GM23338 (cell line): ENCODE results near the gene KRT15. TPM values are rescaled to one million over a fixed set of nuclear protein-coding genes. Genes with fewer than 3 reads are reported as not detected.

Experiments
- ATAC-seq: fragments of 200-7000 bp; cut with Tn5 transposase; 3 replicates; pipeline ENCODE4 v1.9.1; 2020
- DNase-seq: peaks from one replicate; pipeline ENCODE4 v3.0.0-alpha.2; 2015; ENCODE audit warnings: low spot score
- H2AFZ ChIP-seq: fragments of 200-600 bp; sonication (generic); 2 replicates; pipeline ENCODE4 v1.8.0; 2016; ENCODE audit warnings: antibody characterized with exemption, mild to moderate bottlenecking, moderate library complexity
- H3F3A ChIP-seq: fragments of 200-600 bp; sonication (generic); replicated peaks from 2 replicates; pipeline ENCODE4 v1.8.0; 2017; ENCODE audit warnings: antibody characterized with exemption, mixed run types, low read depth
- H3K27ac ChIP-seq: fragments of 200-600 bp; sonication (generic); 2 replicates; pipeline ENCODE4 v1.6.1; 2016; ENCODE audit warnings: low read depth
- H3K27me3 ChIP-seq: fragments of 200-600 bp; sonication (generic); 2 replicates; pipeline ENCODE4 v1.8.0; 2016; ENCODE audit warnings: mild to moderate bottlenecking, mixed run types, moderate library complexity; ENCODE audit not compliant: insufficient read depth
- H3K36me3 ChIP-seq: fragments of 200-600 bp; sonication (generic); 2 replicates; pipeline ENCODE4 v1.8.0; 2016; ENCODE audit warnings: mild to moderate bottlenecking; ENCODE audit not compliant: insufficient read depth
- H3K4me1 ChIP-seq: fragments of 200-600 bp; sonication (generic); 2 replicates; pipeline ENCODE4 v1.8.0; 2016; ENCODE audit warnings: mild to moderate bottlenecking, moderate library complexity; ENCODE audit not compliant: insufficient read depth
- H3K4me2 ChIP-seq: fragments of 200-600 bp; sonication (generic); 2 replicates; pipeline ENCODE4 v1.7.1; 2017; ENCODE audit warnings: mixed run types
- H3K4me3 ChIP-seq: fragments of 200-600 bp; sonication (generic); 2 replicates; pipeline ENCODE4 v1.6.1; 2016; ENCODE audit warnings: mixed run types
- H3K79me2 ChIP-seq: fragments of 200-600 bp; sonication (generic); replicated peaks from 2 replicates; pipeline ENCODE4 v1.8.0; 2017; ENCODE audit warnings: mild to moderate bottlenecking; ENCODE audit not compliant: insufficient read depth
- H3K9me2 ChIP-seq: fragments of 200-600 bp; sonication (generic); 2 replicates; pipeline ENCODE4 v1.8.0; 2017; ENCODE audit not compliant: insufficient read depth
- H4K20me1 ChIP-seq: fragments of 200-600 bp; sonication (generic); replicated peaks from 2 replicates; pipeline ENCODE4 v1.8.0; 2017; ENCODE audit warnings: mild to moderate bottlenecking; ENCODE audit not compliant: insufficient read depth
- H3K27ac Mint-ChIP-seq: 2 replicates; pipeline ENCODE4 v1.8.0; 2020; ENCODE audit warnings: inconsistent platforms, mild to moderate bottlenecking, moderate library complexity, mixed read lengths
- H3K27me3 Mint-ChIP-seq: 3 replicates; pipeline ENCODE4 v1.8.0; 2022; ENCODE audit warnings: low read depth, mild to moderate bottlenecking, moderate library complexity, mixed read lengths, inconsistent platforms; ENCODE audit not compliant: insufficient read depth, poor library complexity
- H3K36me3 Mint-ChIP-seq: 3 replicates; pipeline ENCODE4 v1.8.0; 2021; ENCODE audit warnings: low read depth, mild to moderate bottlenecking, inconsistent platforms, moderate library complexity, mixed read lengths
- H3K4me1 Mint-ChIP-seq: 3 replicates; pipeline ENCODE4 v1.8.0; 2020; ENCODE audit warnings: mild to moderate bottlenecking, inconsistent platforms, mixed read lengths
- H3K4me3 Mint-ChIP-seq: 3 replicates; pipeline ENCODE4 v1.8.0; 2021; ENCODE audit warnings: moderate library complexity, mild to moderate bottlenecking, inconsistent platforms, mixed read lengths
- H3K9me3 Mint-ChIP-seq: 3 replicates; pipeline ENCODE4 v1.8.0; 2020; ENCODE audit warnings: moderate library complexity, mild to moderate bottlenecking, inconsistent platforms, mixed read lengths
- CREB1 ChIP-seq: fragments of 250-450 bp; sonication (Bioruptor Pico); IDR thresholded peaks from 2 replicates; pipeline ENCODE4 v1.5.0; 2020; ENCODE audit warnings: low read depth, mild to moderate bottlenecking, moderate library complexity
- EZH2 ChIP-seq: fragments of 200-600 bp; sonication (generic); IDR thresholded peaks from one replicate; pipeline ENCODE4 v1.8.0; 2017; ENCODE audit warnings: antibody characterized with exemption, mild to moderate bottlenecking, low read depth; ENCODE audit not compliant: unreplicated experiment
- EZH2phosphoT487 ChIP-seq: fragments of 200-600 bp; sonication (generic); IDR thresholded peaks from one replicate; pipeline ENCODE4 v1.8.1; 2018; ENCODE audit warnings: antibody characterized with exemption; ENCODE audit not compliant: unreplicated experiment
- JUNB ChIP-seq: IDR thresholded peaks from one replicate; pipeline ENCODE4 v1.6.1; 2016; ENCODE audit warnings: antibody characterized with exemption; ENCODE audit not compliant: unreplicated experiment
- POLR2AphosphoS5 ChIP-seq: IDR thresholded peaks from 2 replicates; pipeline ENCODE4 v1.6.1; 2016; ENCODE audit warnings: antibody characterized with exemption, low read depth
- REST ChIP-seq: IDR thresholded peaks from one replicate; pipeline ENCODE4 v1.6.1; 2018; ENCODE audit warnings: antibody characterized with exemption; ENCODE audit not compliant: unreplicated experiment
- STAT1 ChIP-seq: IDR thresholded peaks from one replicate; pipeline ENCODE4 v1.6.1; 2016; ENCODE audit warnings: antibody characterized with exemption; ENCODE audit not compliant: unreplicated experiment
- ZNF114 ChIP-seq: fragments of 250-450 bp; sonication (Bioruptor Pico); IDR thresholded peaks from 2 replicates; pipeline ENCODE4 v1.5.0; 2020; ENCODE audit warnings: mild to moderate bottlenecking, moderate library complexity
- ZNF331 ChIP-seq: fragments of 250-450 bp; sonication (Bioruptor Pico); IDR thresholded peaks from 2 replicates; pipeline ENCODE4 v1.5.0; 2020; ENCODE audit warnings: low read depth, mild to moderate bottlenecking, moderate library complexity
- polyA plus RNA-seq: library from polyadenylated mRNA; unstranded; fragments of >200 nt; fragmentation: Nextera tagmentation; extraction: Ambion mirVana; gene quantifications from 2 replicates; pipeline ENCODE4 v1.2.1, GENCODE V29; 2016
- total RNA-seq: library from RNA; depleted of rRNA; stranded (reverse); fragments of >200 nt; shearing (Covaris generic); gene quantifications from 2 replicates; pipeline ENCODE4 v1.2.3, GENCODE V29; 2014
- TF ChIP-seq, protein P1 (sequence below), 2 experiments: fragments of 200-600 bp in 1 of 2; sonication (generic) in 1 of 2; conservative IDR thresholded peaks; 2 replicates each; pipeline versions ENCODE4 v1.5.1 to v1.6.1; 2016 to 2017; ENCODE audit warnings: antibody characterized with exemption in 2 of 2, low read depth in 2 of 2, mild to moderate bottlenecking in 2 of 2, moderate library complexity in 1 of 2
- TF ChIP-seq, protein P2 (sequence below): IDR thresholded peaks from 2 replicates; pipeline ENCODE4 v1.6.1; 2016; ENCODE audit warnings: antibody characterized with exemption

Gene KRT15
- total and polyA plus RNA-seq, 2 experiments from 2014 or later: 0.03 TPM; not detected in 1

GRCh38 chr17:41537990-41538389 lies 19.3 kb upstream of the KRT15 start (continued):
- TF ChIP-seq REST (no peak), STAT1 (no peak), CREB1 (CRISPR knock-in tag) (no peak), EZH2phosphoT487 (no peak), ZNF331 (CRISPR knock-in tag) (no peak)
- TF ChIP-seq, protein P1, sequence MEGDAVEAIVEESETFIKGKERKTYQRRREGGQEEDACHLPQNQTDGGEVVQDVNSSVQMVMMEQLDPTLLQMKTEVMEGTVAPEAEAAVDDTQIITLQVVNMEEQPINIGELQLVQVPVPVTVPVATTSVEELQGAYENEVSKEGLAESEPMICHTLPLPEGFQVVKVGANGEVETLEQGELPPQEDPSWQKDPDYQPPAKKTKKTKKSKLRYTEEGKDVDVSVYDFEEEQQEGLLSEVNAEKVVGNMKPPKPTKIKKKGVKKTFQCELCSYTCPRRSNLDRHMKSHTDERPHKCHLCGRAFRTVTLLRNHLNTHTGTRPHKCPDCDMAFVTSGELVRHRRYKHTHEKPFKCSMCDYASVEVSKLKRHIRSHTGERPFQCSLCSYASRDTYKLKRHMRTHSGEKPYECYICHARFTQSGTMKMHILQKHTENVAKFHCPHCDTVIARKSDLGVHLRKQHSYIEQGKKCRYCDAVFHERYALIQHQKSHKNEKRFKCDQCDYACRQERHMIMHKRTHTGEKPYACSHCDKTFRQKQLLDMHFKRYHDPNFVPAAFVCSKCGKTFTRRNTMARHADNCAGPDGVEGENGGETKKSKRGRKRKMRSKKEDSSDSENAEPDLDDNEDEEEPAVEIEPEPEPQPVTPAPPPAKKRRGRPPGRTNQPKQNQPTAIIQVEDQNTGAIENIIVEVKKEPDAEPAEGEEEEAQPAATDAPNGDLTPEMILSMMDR (conservative IDR thresholded peaks at IDR 0.05; ENCODE audit: low read depth in 2 of 2): no peak
- TF ChIP-seq, protein P2, sequence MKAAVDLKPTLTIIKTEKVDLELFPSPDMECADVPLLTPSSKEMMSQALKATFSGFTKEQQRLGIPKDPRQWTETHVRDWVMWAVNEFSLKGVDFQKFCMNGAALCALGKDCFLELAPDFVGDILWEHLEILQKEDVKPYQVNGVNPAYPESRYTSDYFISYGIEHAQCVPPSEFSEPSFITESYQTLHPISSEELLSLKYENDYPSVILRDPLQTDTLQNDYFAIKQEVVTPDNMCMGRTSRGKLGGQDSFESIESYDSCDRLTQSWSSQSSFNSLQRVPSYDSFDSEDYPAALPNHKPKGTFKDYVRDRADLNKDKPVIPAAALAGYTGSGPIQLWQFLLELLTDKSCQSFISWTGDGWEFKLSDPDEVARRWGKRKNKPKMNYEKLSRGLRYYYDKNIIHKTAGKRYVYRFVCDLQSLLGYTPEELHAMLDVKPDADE: no peak

- Histone ChIP-seq H3K4me3 (no peak overlapping the region), H3K36me3 (no peaks in the 10 kb centered on the region), H3F3A (no peaks in the 10 kb centered on the region), H3K27me3 (no peaks in the 10 kb centered on the region), H3K9me2 (no peaks in the 10 kb centered on the region), H3K4me1 (peaks cover 4% of the 10 kb centered on the region; the same call in 1 of the 2 replicates), H2AFZ (no peak overlapping the region), H4K20me1 (no peaks in the 10 kb centered on the region), H3K4me2 (no peak overlapping the region), H3K79me2 (no peaks in the 10 kb centered on the region), H3K27ac (no peak overlapping the region)
- Mint-ChIP-seq H3K4me1 (peaks cover 41% of the 10 kb centered on the region), H3K27me3 (peaks cover 11% of the 10 kb centered on the region), H3K36me3 (no peaks in the 10 kb centered on the region), H3K9me3 (no peaks in the 10 kb centered on the region), H3K27ac (no peak overlapping the region), H3K4me3 (no peak overlapping the region)
- ATAC-seq (no peak), DNase-seq (no peak)
- TF ChIP-seq REST (no peak), EZH2 (no peak), POLR2AphosphoS5 (no peak), ZNF114 (CRISPR knock-in tag) (no peak), STAT1 (no peak), JUNB (no peak)
- TF ChIP-seq, protein P1 (conservative IDR thresholded peaks at IDR 0.05; ENCODE audit: low read depth in 2 of 2): no peak
Observed at GRCh38 chr17:41537614-41537954, 18.9 kb upstream of the KRT15 start.
